ENCODE measurements around the gene SRPK3.

SRPK3 gene

DNA sequence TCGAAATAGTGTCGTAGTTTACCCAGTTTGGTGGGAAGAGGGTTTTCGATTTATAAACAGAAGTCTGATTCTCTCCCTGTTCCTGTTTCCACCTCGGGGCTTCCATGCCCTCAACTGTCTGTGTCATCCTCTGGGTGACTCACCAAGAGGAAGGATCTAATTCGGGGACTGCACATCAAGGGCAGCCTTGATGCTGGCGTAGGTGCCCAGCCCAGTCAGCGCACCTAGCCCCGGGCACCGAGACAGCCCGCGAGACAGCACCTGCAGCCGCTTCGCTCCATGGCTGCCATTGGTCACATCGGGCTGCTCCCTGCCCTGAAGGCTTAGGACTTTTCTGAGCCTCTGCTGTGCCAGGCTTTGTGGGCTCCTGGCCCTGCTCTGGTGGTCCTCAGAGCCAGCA lies 48.4 kb upstream of the SRPK3 start:
- H3K4me3 ChIP-seq (replicated peaks; ENCODE audit: insufficient read depth, low read length): no peak overlapping the region
- no peak overlapping the region for H3K27ac ChIP-seq (replicated peaks)
- peak in 1 of 2 experiments; percentile 36 for DNase-seq (ENCODE audit: low read depth in 1 of 2, low spot score in 1 of 2)
- no peaks in the 10 kb centered on the region for H3K27me3 ChIP-seq (ENCODE audit: insufficient read depth, poor library complexity, severe bottlenecking)
- TF ChIP-seq, protein P1, sequence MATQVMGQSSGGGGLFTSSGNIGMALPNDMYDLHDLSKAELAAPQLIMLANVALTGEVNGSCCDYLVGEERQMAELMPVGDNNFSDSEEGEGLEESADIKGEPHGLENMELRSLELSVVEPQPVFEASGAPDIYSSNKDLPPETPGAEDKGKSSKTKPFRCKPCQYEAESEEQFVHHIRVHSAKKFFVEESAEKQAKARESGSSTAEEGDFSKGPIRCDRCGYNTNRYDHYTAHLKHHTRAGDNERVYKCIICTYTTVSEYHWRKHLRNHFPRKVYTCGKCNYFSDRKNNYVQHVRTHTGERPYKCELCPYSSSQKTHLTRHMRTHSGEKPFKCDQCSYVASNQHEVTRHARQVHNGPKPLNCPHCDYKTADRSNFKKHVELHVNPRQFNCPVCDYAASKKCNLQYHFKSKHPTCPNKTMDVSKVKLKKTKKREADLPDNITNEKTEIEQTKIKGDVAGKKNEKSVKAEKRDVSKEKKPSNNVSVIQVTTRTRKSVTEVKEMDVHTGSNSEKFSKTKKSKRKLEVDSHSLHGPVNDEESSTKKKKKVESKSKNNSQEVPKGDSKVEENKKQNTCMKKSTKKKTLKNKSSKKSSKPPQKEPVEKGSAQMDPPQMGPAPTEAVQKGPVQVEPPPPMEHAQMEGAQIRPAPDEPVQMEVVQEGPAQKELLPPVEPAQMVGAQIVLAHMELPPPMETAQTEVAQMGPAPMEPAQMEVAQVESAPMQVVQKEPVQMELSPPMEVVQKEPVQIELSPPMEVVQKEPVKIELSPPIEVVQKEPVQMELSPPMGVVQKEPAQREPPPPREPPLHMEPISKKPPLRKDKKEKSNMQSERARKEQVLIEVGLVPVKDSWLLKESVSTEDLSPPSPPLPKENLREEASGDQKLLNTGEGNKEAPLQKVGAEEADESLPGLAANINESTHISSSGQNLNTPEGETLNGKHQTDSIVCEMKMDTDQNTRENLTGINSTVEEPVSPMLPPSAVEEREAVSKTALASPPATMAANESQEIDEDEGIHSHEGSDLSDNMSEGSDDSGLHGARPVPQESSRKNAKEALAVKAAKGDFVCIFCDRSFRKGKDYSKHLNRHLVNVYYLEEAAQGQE (IDR thresholded peaks at IDR 0.05; ENCODE audit: insufficient replicate concordance, low read depth): no peak
- TF ChIP-seq, protein P2, sequence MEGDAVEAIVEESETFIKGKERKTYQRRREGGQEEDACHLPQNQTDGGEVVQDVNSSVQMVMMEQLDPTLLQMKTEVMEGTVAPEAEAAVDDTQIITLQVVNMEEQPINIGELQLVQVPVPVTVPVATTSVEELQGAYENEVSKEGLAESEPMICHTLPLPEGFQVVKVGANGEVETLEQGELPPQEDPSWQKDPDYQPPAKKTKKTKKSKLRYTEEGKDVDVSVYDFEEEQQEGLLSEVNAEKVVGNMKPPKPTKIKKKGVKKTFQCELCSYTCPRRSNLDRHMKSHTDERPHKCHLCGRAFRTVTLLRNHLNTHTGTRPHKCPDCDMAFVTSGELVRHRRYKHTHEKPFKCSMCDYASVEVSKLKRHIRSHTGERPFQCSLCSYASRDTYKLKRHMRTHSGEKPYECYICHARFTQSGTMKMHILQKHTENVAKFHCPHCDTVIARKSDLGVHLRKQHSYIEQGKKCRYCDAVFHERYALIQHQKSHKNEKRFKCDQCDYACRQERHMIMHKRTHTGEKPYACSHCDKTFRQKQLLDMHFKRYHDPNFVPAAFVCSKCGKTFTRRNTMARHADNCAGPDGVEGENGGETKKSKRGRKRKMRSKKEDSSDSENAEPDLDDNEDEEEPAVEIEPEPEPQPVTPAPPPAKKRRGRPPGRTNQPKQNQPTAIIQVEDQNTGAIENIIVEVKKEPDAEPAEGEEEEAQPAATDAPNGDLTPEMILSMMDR (IDR thresholded peaks at IDR 0.05; ENCODE audit: insufficient read depth, low read length): no peak
- TF ChIP-seq SPI1 (IDR thresholded peaks at IDR 0.05; ENCODE audit: borderline replicate concordance, low read depth): no peak
- TF ChIP-seq GABPA (IDR thresholded peaks at IDR 0.05; ENCODE audit: low read depth): no peak
- TF ChIP-seq POLR2AphosphoS5 (IDR thresholded peaks at IDR 0.05; ENCODE audit: low read depth): no peak

GRCh38 chrX:153733651-153734240 lies 47.1 kb upstream of the SRPK3 start:
- H3K27ac ChIP-seq (replicated peaks): no peak overlapping the region
- no peak for DNase-seq (ENCODE audit: low read depth in 1 of 2, low spot score in 1 of 2)

GRCh38 chrX:153734871-153735270 lies 46.0 kb upstream of the SRPK3 start:
- no peak for DNase-seq (ENCODE audit: low read depth in 1 of 2, low spot score in 1 of 2)
- TF ChIP-seq SPI1 (IDR thresholded peaks at IDR 0.05; ENCODE audit: borderline replicate concordance, low read depth) (no peak), POLR2AphosphoS5 (IDR thresholded peaks at IDR 0.05; ENCODE audit: low read depth) (no peak), GABPA (IDR thresholded peaks at IDR 0.05; ENCODE audit: low read depth) (no peak)
- TF ChIP-seq, protein P2 (IDR thresholded peaks at IDR 0.05; ENCODE audit: insufficient read depth, low read length): no peak
- TF ChIP-seq, protein P1 (IDR thresholded peaks at IDR 0.05; ENCODE audit: insufficient replicate concordance, low read depth): no peak
- Histone ChIP-seq H3K27me3 (ENCODE audit: insufficient read depth, poor library complexity, severe bottlenecking) (no peaks in the 10 kb centered on the region), H3K4me3 (replicated peaks; ENCODE audit: insufficient read depth, low read length) (no peak overlapping the region), H3K27ac (replicated peaks) (no peak overlapping the region)

More at GRCh38 chrX:153733651-153734240, 47.1 kb upstream of the SRPK3 start:
- H3K27me3 ChIP-seq (ENCODE audit: insufficient read depth, poor library complexity, severe bottlenecking): no peaks in the 10 kb centered on the region
- TF ChIP-seq, protein P2 (IDR thresholded peaks at IDR 0.05; ENCODE audit: insufficient read depth, low read length): no peak
- TF ChIP-seq GABPA (IDR thresholded peaks at IDR 0.05; ENCODE audit: low read depth) (no peak), SPI1 (IDR thresholded peaks at IDR 0.05; ENCODE audit: borderline replicate concordance, low read depth) (no peak), POLR2AphosphoS5 (IDR thresholded peaks at IDR 0.05; ENCODE audit: low read depth) (no peak)
- TF ChIP-seq, protein P1 (IDR thresholded peaks at IDR 0.05; ENCODE audit: insufficient replicate concordance, low read depth): no peak
- H3K4me3 ChIP-seq (replicated peaks; ENCODE audit: insufficient read depth, low read length): no peak overlapping the region
